IMR-90 (cell line): Measurements from ENCODE around the gene NT5E. TPM values are rescaled to one million over a fixed set of nuclear protein-coding genes. Genes with fewer than 3 reads are reported as not detected.

Source experiments
- ATAC-seq: fragments of 200-7000 bp; cut with Tn5 transposase; 2 replicates; pipeline ENCODE4 v1.9.1; 2020; ENCODE audit warnings: low read depth, mild to moderate bottlenecking, moderate library complexity
- BruUV-seq: library from RNA; stranded (reverse); fragments of 400-500 nt; replicated peaks from 2 replicates; lab custom pipeline; 2021; lab: Mats Ljungman, UMichigan
- CTCF ChIA-PET: fragments of 300-600 bp; formaldehyde crosslinking; extraction: SDS; loops from one replicate; lab custom pipeline; 2021; ENCODE audit warnings: antibody characterized with exemption; lab: Yijun Ruan, JAX
- POLR2A ChIA-PET: fragments of 300-600 bp; sonication (Branson Sonifier 250); formaldehyde crosslinking; loops from one replicate; lab custom pipeline; 2022; ENCODE audit warnings: antibody characterized with exemption; ENCODE audit not compliant: unreplicated experiment; lab: Charles Lee
- DNase-seq: peaks from one replicate; pipeline ENCODE4 v3.0.0; 2013
- H2AFZ ChIP-seq: replicated peaks from 2 replicates; pipeline ENCODE3; 2013; ENCODE audit warnings: low read length, mild to moderate bottlenecking; ENCODE audit not compliant: poor library complexity
- H2AK5ac ChIP-seq: 2 replicates; pipeline ENCODE4 v1.6.1; 2013; ENCODE audit warnings: low read depth, low read length, inconsistent platforms
- H2AK9ac ChIP-seq: replicated peaks from 2 replicates; pipeline ENCODE3; 2013; ENCODE audit warnings: mild to moderate bottlenecking, low read depth, low read length, moderate library complexity; ENCODE audit not compliant: poor library complexity
- H2BK120ac ChIP-seq: 2 replicates; pipeline ENCODE4 v1.6.1; 2013; ENCODE audit warnings: low read depth, low read length, inconsistent platforms
- H2BK15ac ChIP-seq: 3 replicates; pipeline ENCODE4 v1.6.1; 2013; ENCODE audit warnings: low read depth, low read length, inconsistent platforms
- H2BK20ac ChIP-seq: 2 replicates; pipeline ENCODE4 v1.6.1; 2013; ENCODE audit warnings: low read depth, mild to moderate bottlenecking, inconsistent platforms, low read length, moderate library complexity
- H2BK5ac ChIP-seq: 2 replicates; pipeline ENCODE4 v1.6.1; 2013; ENCODE audit warnings: mild to moderate bottlenecking, low read depth, low read length, inconsistent platforms; ENCODE audit not compliant: poor library complexity, severe bottlenecking
- H3K14ac ChIP-seq: replicated peaks from 2 replicates; pipeline ENCODE4 v1.6.1; 2013; ENCODE audit warnings: low read depth, low read length, inconsistent platforms
- H3K18ac ChIP-seq: 2 replicates; pipeline ENCODE4 v1.6.1; 2013; ENCODE audit warnings: low read depth, low read length, control low read depth
- H3K23ac ChIP-seq: 2 replicates; pipeline ENCODE4 v1.6.1; 2013; ENCODE audit warnings: low read depth, low read length, inconsistent platforms
- H3K27ac ChIP-seq: 2 replicates; pipeline ENCODE4 v1.5.1; 2013; ENCODE audit warnings: mild to moderate bottlenecking, control low read depth, low read length; ENCODE audit not compliant: insufficient read depth
- H3K27me3 ChIP-seq: 2 replicates; pipeline ENCODE4 v1.6.1; 2013; ENCODE audit warnings: low read length; ENCODE audit not compliant: control insufficient read depth, insufficient read depth
- H3K36me3 ChIP-seq: 2 replicates; pipeline ENCODE4 v1.6.1; 2013; ENCODE audit warnings: low read length, mixed read lengths; ENCODE audit not compliant: control insufficient read depth, insufficient read depth
- H3K4ac ChIP-seq: 2 replicates; pipeline ENCODE4 v1.6.1; 2013; ENCODE audit warnings: low read depth, low read length, inconsistent platforms
- H3K4me1 ChIP-seq: 2 replicates; pipeline ENCODE4 v1.6.1; 2013; ENCODE audit warnings: low read length, mixed read lengths; ENCODE audit not compliant: control insufficient read depth, insufficient read depth
- H3K4me2 ChIP-seq: 2 replicates; pipeline ENCODE4 v1.6.1; 2013; ENCODE audit warnings: low read depth, mild to moderate bottlenecking, control low read depth, low read length, moderate library complexity
- H3K4me3 ChIP-seq: 2 replicates; pipeline ENCODE4 v1.5.1; 2013; ENCODE audit warnings: low read depth, mild to moderate bottlenecking, control low read depth, low read length, moderate library complexity; ENCODE audit not compliant: insufficient read depth
- H3K56ac ChIP-seq: 2 replicates; pipeline ENCODE4 v1.6.1; 2013; ENCODE audit warnings: low read length, inconsistent platforms; ENCODE audit not compliant: insufficient read depth; ENCODE audit errors: extremely low read depth
- H3K79me1 ChIP-seq, 2 experiments: 2 replicates each; pipeline ENCODE4 v1.6.1; 2013; ENCODE audit warnings: low read length in 2 of 2, inconsistent platforms in 1 of 2, low read depth in 1 of 2
- H3K9ac ChIP-seq: 2 replicates; pipeline ENCODE4 v1.6.1; 2013; ENCODE audit warnings: low read depth, low read length, control low read depth
- H3K9me1 ChIP-seq: 2 replicates; pipeline ENCODE4 v1.6.1; 2013; ENCODE audit warnings: low read length, inconsistent platforms; ENCODE audit not compliant: insufficient read depth
- H3K9me3 ChIP-seq: 2 replicates; pipeline ENCODE4 v1.6.1; 2013; ENCODE audit warnings: low read length; ENCODE audit not compliant: control insufficient read depth, insufficient read depth
- H4K20me1 ChIP-seq: 2 replicates; pipeline ENCODE4 v1.6.1; 2013; ENCODE audit warnings: low read length, inconsistent platforms; ENCODE audit not compliant: insufficient read depth
- H4K5ac ChIP-seq: 2 replicates; pipeline ENCODE4 v1.6.1; 2013; ENCODE audit warnings: mild to moderate bottlenecking, low read depth, low read length, control low read depth
- H4K8ac ChIP-seq, 2 experiments: 2 replicates each; pipeline ENCODE4 v1.6.1; 2013; ENCODE audit warnings: low read depth in 2 of 2, low read length in 2 of 2, control low read depth in 1 of 2, inconsistent platforms in 1 of 2
- H4K91ac ChIP-seq: 2 replicates; pipeline ENCODE4 v1.6.1; 2013; ENCODE audit warnings: low read depth, low read length, inconsistent platforms; ENCODE audit not compliant: insufficient read depth
- BHLHE40 ChIP-seq: fragments of 150-350 bp; IDR thresholded peaks from 2 replicates; pipeline ENCODE4 v1.6.1; 2016; ENCODE audit warnings: mild to moderate bottlenecking, low read depth, low read length
- CEBPB ChIP-seq: IDR thresholded peaks from 2 replicates; pipeline ENCODE4 v1.6.1; 2012; ENCODE audit warnings: low read depth, low read length, improper control_type of control experiment
- CHD1 ChIP-seq: IDR thresholded peaks from 2 replicates; pipeline ENCODE4 v1.6.1; 2012; ENCODE audit warnings: low read depth, low read length, improper control_type of control experiment
- CTCF ChIP-seq: conservative IDR thresholded peaks from 2 replicates; pipeline ENCODE4 v1.5.1; 2012; ENCODE audit warnings: mild to moderate bottlenecking, low read depth, low read length, improper control_type of control experiment
- ELK1 ChIP-seq: fragments of 150-350 bp; IDR thresholded peaks from 2 replicates; pipeline ENCODE4 v1.6.1; 2016; ENCODE audit warnings: low read depth, mild to moderate bottlenecking, low read length, moderate library complexity, borderline replicate concordance
- FOS ChIP-seq: fragments of 150-350 bp; IDR thresholded peaks from 2 replicates; pipeline ENCODE4 v1.6.1; 2016; ENCODE audit warnings: low read depth, low read length
- MAFK ChIP-seq: IDR thresholded peaks from 2 replicates; pipeline ENCODE4 v1.6.1; 2012; ENCODE audit warnings: low read depth, low read length, improper control_type of control experiment
- MAZ ChIP-seq: IDR thresholded peaks from 2 replicates; pipeline ENCODE4 v1.6.1; 2012; ENCODE audit warnings: low read depth, mild to moderate bottlenecking, low read length, improper control_type of control experiment, moderate library complexity, borderline replicate concordance
- MXI1 ChIP-seq: IDR thresholded peaks from 2 replicates; pipeline ENCODE4 v1.6.1; 2012; ENCODE audit warnings: low read depth, mild to moderate bottlenecking, low read length, moderate library complexity, borderline replicate concordance
- NFE2L2 ChIP-seq: fragments of 150-350 bp; IDR thresholded peaks from 2 replicates; pipeline ENCODE4 v1.6.1; 2016; ENCODE audit warnings: low read depth, mild to moderate bottlenecking, low read length
- POLR2A ChIP-seq: IDR thresholded peaks from 2 replicates; pipeline ENCODE4 v1.6.1; 2012; ENCODE audit warnings: mild to moderate bottlenecking, low read depth, low read length
- RAD21 ChIP-seq: IDR thresholded peaks from 2 replicates; pipeline ENCODE4 v1.6.1; 2012; ENCODE audit warnings: low read length, improper control_type of control experiment
- RCOR1 ChIP-seq: IDR thresholded peaks from 2 replicates; pipeline ENCODE4 v1.6.1; 2012; ENCODE audit warnings: mild to moderate bottlenecking, low read length, improper control_type of control experiment; ENCODE audit not compliant: insufficient replicate concordance
- RFX5 ChIP-seq: IDR thresholded peaks from 2 replicates; pipeline ENCODE4 v1.8.0; 2012; ENCODE audit warnings: low read depth, mild to moderate bottlenecking, low read length, moderate library complexity
- SMC3 ChIP-seq: fragments of 150-350 bp; IDR thresholded peaks from 2 replicates; pipeline ENCODE4 v1.6.1; 2016; ENCODE audit warnings: low read depth, mild to moderate bottlenecking, antibody characterized with exemption, low read length, moderate library complexity
- WGBS, 2 experiments: methylation state at CpG; one replicate each; pipeline versions ENCODE4 v1.1.5 to v1.1.7; 2013; ENCODE audit warnings: missing lambda C conversion rate in 2 of 2; ENCODE audit not compliant: insufficient read length in 1 of 2; ENCODE audit errors: extremely low coverage in 2 of 2; 5-methylcytosine and 5-hydroxymethylcytosine counted together
- dilution Hi-C: fragments of 300-500 bp; cut with HindIII; formaldehyde crosslinking; loops from one replicate; pipeline ENCODE4 v1.14.3; 2018; ENCODE audit warnings: low sequenced_read_pairs; ENCODE audit not compliant: unreplicated experiment
- in situ Hi-C: fragments of 300-500 bp; cut with MboI; formaldehyde crosslinking; loops from 3 replicates; pipeline ENCODE4 v1.14.3; 2019; ENCODE audit warnings: low sequenced_read_pairs, inconsistent platforms, mixed read lengths
- intact Hi-C: fragments of 100-400 bp; cut with micrococcal nuclease; formaldehyde crosslinking; loops from 2 replicates; pipeline ENCODE4 v1.10.0; 2022
- polyA plus RNA-seq, 3 experiments: library from polyadenylated mRNA; depleted of rRNA; stranded (reverse); fragments of >200 nt; gene quantifications; 2 replicates each; pipeline ENCODE4 v1.2.3, GENCODE V29; 2012; ENCODE audit warnings: low replicate concordance in 1 of 3
- total RNA-seq: library from RNA; depleted of rRNA; stranded (reverse); fragments of >200 nt; gene quantifications from 2 replicates; pipeline ENCODE4 v1.2.3, GENCODE V29; 2012
- TF ChIP-seq, protein P1 (sequence below): fragments of 150-350 bp; IDR thresholded peaks from 2 replicates; pipeline ENCODE4 v1.6.1; 2017; ENCODE audit warnings: mild to moderate bottlenecking, antibody characterized with exemption, low read length, low read depth

The NT5E gene
- total and polyA plus RNA-seq, 2 of the 4 experiments (the other 2 are of a cell fraction) = 153 to 280 TPM

DNA sequence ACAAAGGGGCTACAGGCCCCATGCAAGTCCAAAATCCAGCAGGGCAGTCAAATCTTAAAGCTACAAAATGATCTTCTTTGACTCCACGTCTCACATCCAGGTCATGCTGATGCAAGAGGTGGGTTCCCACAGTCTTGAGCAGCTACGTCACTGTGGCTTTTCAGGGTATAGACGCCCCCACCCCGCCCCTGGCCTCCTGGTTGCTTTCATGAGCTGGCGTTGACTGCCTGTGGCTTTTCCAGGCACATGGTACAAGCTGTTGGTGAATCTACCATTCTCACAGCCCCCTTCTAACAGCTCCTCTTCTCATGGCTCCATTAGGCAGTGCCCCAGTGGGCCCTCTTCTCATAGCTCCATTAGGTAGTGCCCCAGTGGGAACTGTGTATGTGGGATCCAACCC, 47.0 kb downstream of the NT5E start:
- H3K27ac ChIP-seq = no peak overlapping the region
- no peak overlapping the region for H3K56ac ChIP-seq
- WGBS, 2 experiments = 96% methylated on average over 4 of the region's 5 CpGs; no CpG with 5 or more reads in 1 of the 2 experiments
- H2BK5ac ChIP-seq = no peak overlapping the region
- in situ Hi-C loops (no loop called here), intact Hi-C loops (no loop called here), dilution Hi-C loops (no loop called here)
- H2BK20ac ChIP-seq = no peak overlapping the region
- ATAC-seq = no peak
- POLR2A ChIA-PET = no interaction called here
- no peak overlapping the region for H4K91ac ChIP-seq
- no peak overlapping the region for H2BK120ac ChIP-seq
- CTCF ChIA-PET = no interaction called here
- H3K9me1 ChIP-seq = no peaks in the 10 kb centered on the region
- BruUV-seq = no TSS peak
- H3K4ac ChIP-seq = no peak overlapping the region
- no peak for TF ChIP-seq RCOR1
- TF ChIP-seq POLR2A = no peak
- TF ChIP-seq, protein P1, sequence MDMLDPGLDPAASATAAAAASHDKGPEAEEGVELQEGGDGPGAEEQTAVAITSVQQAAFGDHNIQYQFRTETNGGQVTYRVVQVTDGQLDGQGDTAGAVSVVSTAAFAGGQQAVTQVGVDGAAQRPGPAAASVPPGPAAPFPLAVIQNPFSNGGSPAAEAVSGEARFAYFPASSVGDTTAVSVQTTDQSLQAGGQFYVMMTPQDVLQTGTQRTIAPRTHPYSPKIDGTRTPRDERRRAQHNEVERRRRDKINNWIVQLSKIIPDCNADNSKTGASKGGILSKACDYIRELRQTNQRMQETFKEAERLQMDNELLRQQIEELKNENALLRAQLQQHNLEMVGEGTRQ = no peak
- TF ChIP-seq CEBPB = no peak
- no peak for TF ChIP-seq MAZ
- TF ChIP-seq MXI1 = no peak
- TF ChIP-seq RAD21 = no peak
- no peak for TF ChIP-seq NFE2L2
- TF ChIP-seq FOS = no peak
- TF ChIP-seq BHLHE40 = no peak
- TF ChIP-seq CHD1 = no peak
- TF ChIP-seq CTCF = no peak
- TF ChIP-seq RFX5 = no peak
- TF ChIP-seq SMC3 = no peak
- TF ChIP-seq MAFK = no peak
- TF ChIP-seq ELK1 = no peak
- H3K18ac ChIP-seq = no peak overlapping the region
- H3K79me1 ChIP-seq = peaks cover 0 to 2% of the 10 kb centered on the region in 2 experiments; a peak in 1 of 4 replicates
- H2AFZ ChIP-seq = no peak overlapping the region
- no peak overlapping the region for H4K5ac ChIP-seq
- H3K9ac ChIP-seq = no peak overlapping the region
- no peaks in the 10 kb centered on the region for H3K27me3 ChIP-seq
- no peaks in the 10 kb centered on the region for H4K20me1 ChIP-seq
- peaks cover 13% of the 10 kb centered on the region for H3K36me3 ChIP-seq
- H2AK9ac ChIP-seq = no peak overlapping the region
- H3K4me1 ChIP-seq = peaks cover 4% of the 10 kb centered on the region
- no peak overlapping the region for H4K8ac ChIP-seq
- H3K14ac ChIP-seq = no peak overlapping the region
- no peak overlapping the region for H2BK15ac ChIP-seq
- H2AK5ac ChIP-seq = no peak overlapping the region
- no peak overlapping the region for H3K4me3 ChIP-seq
- no peaks in the 10 kb centered on the region for H3K9me3 ChIP-seq
- no peak overlapping the region for H3K4me2 ChIP-seq
- H3K23ac ChIP-seq = no peak overlapping the region
- DNase-seq = no peak
